Medulla oblongata (tissue), 1 donor: ENCODE results near the gene PTPRN2.
A peak's percentile ranks its signal among the peaks of the same experiment; 100 is the strongest.

Source experiments
- DNase-seq: peaks from one replicate; pipeline ENCODE4 v3.0.0-alpha.2; 2015; ENCODE audit errors: extremely low spot score

Gene PTPRN2

GRCh38 chr7:157886711-157887110, 700.9 kb downstream of the PTPRN2 start:
- no peak for DNase-seq

DNA sequence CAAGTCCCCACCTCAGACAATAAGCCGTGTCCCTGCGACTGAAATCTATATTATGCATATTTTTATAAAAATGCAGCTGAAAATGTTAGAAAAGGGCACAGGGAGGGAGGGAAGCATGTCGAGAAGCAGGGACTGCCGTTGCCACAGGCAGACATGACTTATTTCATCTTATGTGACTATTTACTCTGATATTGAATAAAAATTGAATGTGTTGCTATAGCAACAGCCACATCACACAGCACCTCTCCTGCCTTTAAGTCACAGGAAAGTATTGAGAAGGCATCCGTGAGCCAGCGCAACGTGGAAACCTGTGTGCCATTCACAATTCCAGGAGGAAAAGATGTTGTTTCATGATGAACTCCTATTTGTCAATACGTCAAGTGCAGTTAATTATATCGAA, 701.4 kb downstream of the PTPRN2 start:
- DNase-seq, result no peak

- no peak for DNase-seq
Observed at GRCh38 chr7:157885140-157885539, 702.5 kb downstream of the PTPRN2 start.

DNA sequence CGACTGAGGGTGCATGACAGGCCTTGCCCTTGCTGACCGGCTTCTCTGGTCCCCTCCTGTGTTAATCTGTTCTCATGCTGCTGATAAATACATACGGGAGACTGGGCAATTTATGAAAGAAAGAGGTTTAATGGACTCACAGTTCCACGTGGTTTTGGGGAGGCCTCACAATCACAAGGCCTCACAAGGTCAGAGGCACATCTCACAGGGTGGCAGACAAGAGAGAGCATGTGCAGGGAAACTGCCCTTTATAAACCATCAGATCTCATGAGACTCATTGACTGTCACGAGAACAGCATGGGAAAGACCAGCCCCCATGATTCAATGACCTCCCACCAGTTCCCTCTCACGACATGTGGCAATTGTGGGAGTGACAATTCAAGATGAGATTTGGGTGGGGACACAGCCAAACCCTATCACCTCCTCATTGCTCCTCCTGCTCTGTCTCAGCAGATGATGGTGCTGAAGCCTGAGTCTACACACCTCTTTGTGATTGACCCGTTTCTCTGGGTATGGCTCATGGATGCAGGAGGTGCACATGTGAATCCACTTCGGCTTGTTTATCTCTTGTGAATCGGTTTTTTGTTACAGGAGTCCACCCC, 703.1 kb downstream of the PTPRN2 start:
- no peak for DNase-seq

GRCh38 chr7:157881048-157881771, 706.4 kb downstream of the PTPRN2 start:
- no peak for DNase-seq

- no peak for DNase-seq
Observed at GRCh38 chr7:157879391-157879790, 708.2 kb downstream of the PTPRN2 start.

DNA sequence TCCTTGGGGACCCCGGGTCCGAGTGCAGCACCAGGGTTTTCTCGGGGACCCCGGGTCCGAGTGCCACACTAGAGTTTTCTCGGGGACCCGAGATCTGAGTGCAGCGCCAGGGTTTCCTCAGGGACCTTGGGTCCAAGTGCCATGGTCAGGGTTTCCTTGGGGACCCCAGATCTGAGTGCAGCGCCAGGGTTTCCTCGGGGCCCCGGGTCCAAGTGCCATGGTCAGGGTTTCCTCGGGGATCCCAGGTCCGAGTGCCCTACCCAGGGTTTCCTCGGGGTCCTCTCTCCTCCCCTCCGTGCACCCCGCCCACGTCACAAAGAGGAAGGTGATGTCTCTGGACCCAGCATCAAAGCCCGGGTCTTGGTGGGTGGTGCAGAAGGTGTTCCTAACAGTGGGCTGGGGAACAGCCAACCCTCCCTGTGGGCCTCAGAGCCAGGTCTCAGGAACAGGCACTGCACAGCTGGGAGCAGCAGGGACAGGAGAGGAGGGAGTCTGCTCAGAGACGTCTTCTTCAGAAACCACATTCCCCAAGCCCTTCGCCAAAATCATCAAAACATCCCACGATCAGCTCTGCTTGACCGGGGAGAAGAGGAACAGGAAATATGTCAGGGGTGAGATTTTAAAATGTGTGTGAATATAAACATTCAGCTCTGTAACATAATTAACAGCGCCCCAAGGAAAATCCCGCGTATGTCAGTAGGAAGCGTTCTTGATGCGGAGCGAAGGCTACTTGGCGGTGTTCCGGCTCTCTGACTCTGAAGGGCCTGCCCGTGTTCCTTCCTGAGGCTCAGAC, 710.1 kb downstream of the PTPRN2 start:
- no peak for DNase-seq

- no peak for DNase-seq
Observed at GRCh38 chr7:157876469-157877285, 710.9 kb downstream of the PTPRN2 start.

- peak; percentile 29 for DNase-seq
Observed at GRCh38 chr7:157875230-157876179, 712.1 kb downstream of the PTPRN2 start.

GRCh38 chr7:157874870-157875229, 712.8 kb downstream of the PTPRN2 start:
- no peak for DNase-seq

GRCh38 chr7:157874208-157874816, 713.3 kb downstream of the PTPRN2 start:
- no peak for DNase-seq

- DNase-seq, result no peak
Observed at GRCh38 chr7:157873664-157874063, 714.0 kb downstream of the PTPRN2 start.

- no peak for DNase-seq
Observed at GRCh38 chr7:157873181-157873580, 714.4 kb downstream of the PTPRN2 start.

- DNase-seq, result no peak
Observed at GRCh38 chr7:157872447-157872846, 715.2 kb downstream of the PTPRN2 start.

DNA sequence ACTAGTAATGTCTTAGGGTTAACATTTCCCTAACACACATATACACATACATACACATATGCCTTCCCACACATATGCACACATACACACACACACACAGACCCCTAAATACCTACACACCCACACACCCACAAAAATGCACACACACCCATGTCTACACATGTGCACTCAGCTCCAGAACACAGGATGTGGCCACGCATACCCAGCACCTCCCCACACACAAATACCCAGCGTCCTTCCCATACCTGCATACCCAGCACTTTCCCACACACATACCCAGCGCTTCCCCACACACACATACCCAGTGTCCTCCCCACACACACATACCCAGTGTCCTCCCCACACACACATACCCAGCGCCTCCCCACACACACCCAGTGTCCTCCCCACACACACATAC, 715.9 kb downstream of the PTPRN2 start:
- no peak for DNase-seq

DNA sequence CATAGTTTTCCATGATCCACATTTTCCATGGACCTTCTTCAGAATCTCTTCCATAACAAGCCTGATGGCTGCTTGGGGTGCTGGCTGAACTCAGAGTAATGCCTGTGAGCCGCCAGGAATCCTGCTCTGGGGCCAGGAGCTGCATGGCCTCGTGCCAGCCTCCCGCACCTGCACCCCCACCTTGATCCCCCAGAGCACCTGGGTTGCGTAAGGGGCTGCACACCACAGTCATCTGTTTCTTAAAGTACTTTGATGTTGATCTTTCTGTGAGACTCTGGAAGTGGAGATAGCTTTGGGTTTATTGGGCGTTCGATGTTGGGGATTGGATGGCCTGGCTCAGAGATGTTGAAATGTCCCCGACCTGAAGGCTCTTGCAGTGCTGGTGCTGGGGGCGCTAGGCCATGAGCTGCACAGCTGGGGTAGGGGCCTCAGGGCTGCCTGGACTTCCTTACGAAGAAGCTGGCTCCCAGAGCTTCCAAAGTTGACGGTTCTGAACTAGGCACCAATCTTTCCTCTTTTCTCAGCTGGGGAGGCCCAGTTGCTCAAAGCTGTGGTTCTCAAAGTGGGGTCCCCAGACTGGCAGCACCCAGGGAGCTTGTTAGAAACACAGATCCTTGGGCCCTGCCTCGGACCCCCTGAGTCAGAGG, 716.9 kb downstream of the PTPRN2 start:
- no peak for DNase-seq

DNA sequence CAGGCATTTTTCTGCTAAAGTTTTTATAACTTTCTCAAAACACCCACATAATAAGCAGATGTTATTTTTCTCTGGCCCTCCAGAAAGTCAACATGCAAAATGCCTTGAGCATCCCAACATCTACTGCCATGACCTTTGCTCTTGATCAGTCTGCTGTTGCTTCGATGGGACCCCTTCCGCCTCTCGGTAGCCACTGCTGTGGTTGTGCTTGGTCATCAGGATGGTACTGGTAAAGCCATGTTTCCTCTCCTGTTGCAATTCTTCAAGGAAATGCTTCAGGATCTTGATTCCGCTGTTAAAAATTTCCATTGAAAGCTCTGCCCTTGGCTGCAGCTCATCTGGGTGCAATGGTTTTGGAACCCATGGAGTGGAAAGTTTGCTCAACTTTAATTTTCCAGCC, 717.8 kb downstream of the PTPRN2 start:
- DNase-seq, result no peak

GRCh38 chr7:157867685-157868305, 719.8 kb downstream of the PTPRN2 start:
- no peak for DNase-seq

GRCh38 chr7:157866336-157866924, 721.2 kb downstream of the PTPRN2 start:
- no peak for DNase-seq
